Panc1 (cell line): ENCODE data around the gene MUC15.

ENCODE experiments used
- POLR2AphosphoS5 ChIP-seq: IDR thresholded peaks from 2 replicates; pipeline ENCODE4 v1.6.1; 2012; ENCODE audit warnings: mild to moderate bottlenecking, low read depth, low read length, moderate library complexity
- TF ChIP-seq, protein P1 (sequence below): fragments of 450-650 bp; IDR thresholded peaks from 2 replicates; pipeline ENCODE4 v1.5.1; 2017; ENCODE audit warnings: mild to moderate bottlenecking

GRCh38 chr11:26607725-26608506 lies 35.9 kb upstream of the MUC15 start:
- no peak for TF ChIP-seq POLR2AphosphoS5
- TF ChIP-seq, protein P1, sequence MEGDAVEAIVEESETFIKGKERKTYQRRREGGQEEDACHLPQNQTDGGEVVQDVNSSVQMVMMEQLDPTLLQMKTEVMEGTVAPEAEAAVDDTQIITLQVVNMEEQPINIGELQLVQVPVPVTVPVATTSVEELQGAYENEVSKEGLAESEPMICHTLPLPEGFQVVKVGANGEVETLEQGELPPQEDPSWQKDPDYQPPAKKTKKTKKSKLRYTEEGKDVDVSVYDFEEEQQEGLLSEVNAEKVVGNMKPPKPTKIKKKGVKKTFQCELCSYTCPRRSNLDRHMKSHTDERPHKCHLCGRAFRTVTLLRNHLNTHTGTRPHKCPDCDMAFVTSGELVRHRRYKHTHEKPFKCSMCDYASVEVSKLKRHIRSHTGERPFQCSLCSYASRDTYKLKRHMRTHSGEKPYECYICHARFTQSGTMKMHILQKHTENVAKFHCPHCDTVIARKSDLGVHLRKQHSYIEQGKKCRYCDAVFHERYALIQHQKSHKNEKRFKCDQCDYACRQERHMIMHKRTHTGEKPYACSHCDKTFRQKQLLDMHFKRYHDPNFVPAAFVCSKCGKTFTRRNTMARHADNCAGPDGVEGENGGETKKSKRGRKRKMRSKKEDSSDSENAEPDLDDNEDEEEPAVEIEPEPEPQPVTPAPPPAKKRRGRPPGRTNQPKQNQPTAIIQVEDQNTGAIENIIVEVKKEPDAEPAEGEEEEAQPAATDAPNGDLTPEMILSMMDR, result no peak
